HEK293 (cell line): ENCODE results near the gene TRPM2.

Experiments
- CTCF ChIA-PET: fragments of 350-600 bp; formaldehyde crosslinking; extraction: SDS; loops from one replicate; lab custom pipeline; 2021; ENCODE audit warnings: antibody characterized with exemption; lab: Yijun Ruan, JAX
- POLR2A ChIA-PET: fragments of 300-600 bp; formaldehyde crosslinking; extraction: SDS; loops from one replicate; lab custom pipeline; 2020; ENCODE audit warnings: antibody characterized with exemption, inconsistent platforms; lab: Yijun Ruan, JAX
- H3K27ac ChIP-seq: fragments of 200-500 bp; sonication (Bioruptor generic); 2 replicates; pipeline ENCODE4 v1.5.1; 2014; ENCODE audit warnings: low read depth, low read length, control low read depth, inconsistent platforms; ENCODE audit errors: extremely low read depth
- H3K36me3 ChIP-seq, 2 experiments: fragments of 200-500 bp in 1 of 2; sonication (Bioruptor generic) in 1 of 2; 1 replicate in 1 of 2; 2 replicates in 1 of 2; pipeline ENCODE4 v1.5.1; 2014 to 2017; ENCODE audit warnings: inconsistent platforms in 2 of 2, low read length in 2 of 2; ENCODE audit not compliant: control insufficient read depth in 2 of 2, insufficient read depth in 1 of 2
- H3K4me1 ChIP-seq: fragments of 200-500 bp; sonication (Bioruptor generic); 2 replicates; pipeline ENCODE4 v1.5.1; 2014; ENCODE audit warnings: mild to moderate bottlenecking, low read length, inconsistent platforms; ENCODE audit not compliant: control insufficient read depth, insufficient read depth
- H3K4me3 ChIP-seq: 2 replicates; pipeline ENCODE4 v1.5.1; 2011; ENCODE audit warnings: low read depth, mild to moderate bottlenecking, control low read depth, low read length, moderate library complexity
- H3K9me3 ChIP-seq: fragments of 200-500 bp; sonication (Bioruptor generic); 2 replicates; pipeline ENCODE4 v1.5.1; 2014; ENCODE audit warnings: low read depth, low read length, inconsistent platforms; ENCODE audit not compliant: control insufficient read depth, insufficient read depth
- EGR2 ChIP-seq: fragments of 450-650 bp; formaldehyde crosslinking; IDR thresholded peaks from 2 replicates; pipeline ENCODE4 v1.5.1; 2016; ENCODE audit warnings: low read depth, missing biosample characterization, missing genetic modification characterization
- GLIS2 ChIP-seq: fragments of 450-650 bp; formaldehyde crosslinking; IDR thresholded peaks from 2 replicates; pipeline ENCODE4 v1.5.1; 2016; ENCODE audit warnings: missing biosample characterization, missing genetic modification characterization
- INSM2 ChIP-seq: fragments of 450-650 bp; formaldehyde crosslinking; IDR thresholded peaks from 2 replicates; pipeline ENCODE4 v1.5.1; 2016; ENCODE audit warnings: missing biosample characterization, missing genetic modification characterization
- PATZ1 ChIP-seq: fragments of 450-650 bp; formaldehyde crosslinking; IDR thresholded peaks from 2 replicates; pipeline ENCODE4 v1.5.1; 2016; ENCODE audit warnings: missing biosample characterization, missing genetic modification characterization
- ZFHX2 ChIP-seq: fragments of 450-650 bp; formaldehyde crosslinking; conservative IDR thresholded peaks from 2 replicates; pipeline ENCODE4 v1.5.1; 2016; ENCODE audit warnings: missing biosample characterization, missing genetic modification characterization
- ZNF133 ChIP-seq: fragments of 450-650 bp; formaldehyde crosslinking; IDR thresholded peaks from 2 replicates; pipeline ENCODE4 v1.5.1; 2016; ENCODE audit warnings: missing biosample characterization, missing genetic modification characterization
- ZNF23 ChIP-seq: fragments of 450-650 bp; formaldehyde crosslinking; IDR thresholded peaks from 2 replicates; pipeline ENCODE4 v1.5.1; 2016; ENCODE audit warnings: missing biosample characterization, missing genetic modification characterization, borderline replicate concordance
- ZNF394 ChIP-seq: fragments of 450-650 bp; formaldehyde crosslinking; IDR thresholded peaks from 2 replicates; pipeline ENCODE4 v1.5.1; 2016; ENCODE audit warnings: missing biosample characterization, missing genetic modification characterization, mild to moderate bottlenecking, moderate library complexity, borderline replicate concordance
- ZNF423 ChIP-seq: fragments of 450-650 bp; formaldehyde crosslinking; IDR thresholded peaks from 2 replicates; pipeline ENCODE4 v1.5.1; 2016; ENCODE audit warnings: missing biosample characterization, missing genetic modification characterization
- ZNF639 ChIP-seq: fragments of 450-650 bp; formaldehyde crosslinking; IDR thresholded peaks from 2 replicates; pipeline ENCODE4 v1.5.1; 2016; ENCODE audit warnings: missing biosample characterization, missing genetic modification characterization
- ZNF76 ChIP-seq: fragments of 450-650 bp; formaldehyde crosslinking; IDR thresholded peaks from 2 replicates; pipeline ENCODE4; 2016; ENCODE audit warnings: low read depth, missing biosample characterization, missing genetic modification characterization, borderline replicate concordance
- ZNF837 ChIP-seq: fragments of 450-650 bp; formaldehyde crosslinking; IDR thresholded peaks from 2 replicates; pipeline ENCODE4 v1.5.1; 2016; ENCODE audit warnings: missing biosample characterization, missing genetic modification characterization
- TF ChIP-seq, protein P1 (sequence below): fragments of 450-650 bp; formaldehyde crosslinking; IDR thresholded peaks from 2 replicates; pipeline ENCODE4; 2016; ENCODE audit warnings: missing biosample characterization, missing genetic modification characterization

The TRPM2 gene

GRCh38 chr21:44365967-44366585 is 12.7 kb downstream of the TRPM2 start:
- no peaks in the 10 kb centered on the region for H3K9me3 ChIP-seq
- no peak for TF ChIP-seq ZNF23 (tag by site-specific recombination)
- 0 out of 2 replicates have a peak, but pooled peaks have one; percentile 1 for TF ChIP-seq ZNF133 (tag by site-specific recombination)
- ChIA-PET POLR2A (no interaction called here), CTCF (no interaction called here)
- H3K4me3 ChIP-seq = no peak overlapping the region
- H3K27ac ChIP-seq = no peak overlapping the region
- no peaks in the 10 kb centered on the region for H3K4me1 ChIP-seq
- H3K36me3 ChIP-seq = no peaks in the 10 kb centered on the region

DNA sequence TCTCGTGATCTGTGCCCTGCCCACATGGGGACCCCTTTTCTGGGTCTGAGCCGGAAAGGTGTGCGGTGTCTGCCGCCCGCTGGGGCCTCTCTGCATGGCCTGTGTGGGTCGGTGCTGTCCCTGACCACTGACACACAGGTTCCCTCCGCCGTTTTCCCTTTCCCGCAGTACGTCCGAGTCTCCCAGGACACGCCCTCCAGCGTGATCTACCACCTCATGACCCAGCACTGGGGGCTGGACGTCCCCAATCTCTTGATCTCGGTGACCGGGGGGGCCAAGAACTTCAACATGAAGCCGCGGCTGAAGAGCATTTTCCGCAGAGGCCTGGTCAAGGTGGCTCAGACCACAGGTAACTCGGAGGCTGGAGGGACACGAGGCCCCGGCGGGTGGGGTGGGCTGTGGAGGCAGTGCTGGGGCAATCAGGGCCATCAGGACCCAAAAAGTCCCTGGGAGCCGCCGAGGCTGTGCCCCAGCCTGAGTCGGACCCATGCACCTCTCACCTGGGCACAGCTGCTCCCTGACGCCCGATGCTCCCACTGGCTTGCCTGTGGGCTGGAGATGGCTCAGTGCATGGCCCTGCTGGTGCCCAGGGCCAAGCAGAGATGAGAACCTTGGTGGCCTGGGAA is 13.3 kb downstream of the TRPM2 start:
- ChIA-PET POLR2A (no interaction called here), CTCF (interaction anchor here (0.7 kb wide), 1 partner anchor 297 kb away, joined by 6 read pairs; no protein-coding TSS in a partner anchor)
- H3K4me1 ChIP-seq = no peaks in the 10 kb centered on the region
- TF ChIP-seq, protein P1, sequence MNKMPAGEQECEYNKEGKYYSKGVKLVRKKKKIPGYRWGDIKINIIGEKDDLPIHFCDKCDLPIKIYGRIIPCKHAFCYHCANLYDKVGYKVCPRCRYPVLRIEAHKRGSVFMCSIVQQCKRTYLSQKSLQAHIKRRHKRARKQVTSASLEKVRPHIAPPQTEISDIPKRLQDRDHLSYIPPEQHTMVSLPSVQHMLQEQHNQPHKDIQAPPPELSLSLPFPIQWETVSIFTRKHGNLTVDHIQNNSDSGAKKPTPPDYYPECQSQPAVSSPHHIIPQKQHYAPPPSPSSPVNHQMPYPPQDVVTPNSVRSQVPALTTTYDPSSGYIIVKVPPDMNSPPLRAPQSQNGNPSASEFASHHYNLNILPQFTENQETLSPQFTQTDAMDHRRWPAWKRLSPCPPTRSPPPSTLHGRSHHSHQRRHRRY (tag by site-specific recombination) = no peak
- TF ChIP-seq ZNF76 (tag by site-specific recombination) (no peak), ZNF639 (tag by site-specific recombination) (no peak), PATZ1 (tag by site-specific recombination) (no peak), ZNF837 (tag by site-specific recombination) (no peak)
- TF ChIP-seq, all 188 proteins: peak for 0
- no peak overlapping the region for H3K4me3 ChIP-seq
- H3K36me3 ChIP-seq = no peaks in the 10 kb centered on the region
- no peak overlapping the region for H3K27ac ChIP-seq
- H3K9me3 ChIP-seq = no peaks in the 10 kb centered on the region

GRCh38 chr21:44368711-44369446 is 15.5 kb downstream of the TRPM2 start:
- TF ChIP-seq PATZ1 (tag by site-specific recombination) (peak; percentile 43; the same call in 1 of the 2 replicates), ZNF394 (tag by site-specific recombination) (no peak), INSM2 (no peak), EGR2 (peak; percentile 68), GLIS2 (tag by site-specific recombination) (peak; percentile 69), ZFHX2 (tag by site-specific recombination) (peak; percentile 79), ZNF423 (peak; percentile 41; the same call in 1 of the 2 replicates)
- H3K27ac ChIP-seq = no peak overlapping the region
- no peaks in the 10 kb centered on the region for H3K9me3 ChIP-seq
- H3K36me3 ChIP-seq = no peaks in the 10 kb centered on the region
- POLR2A ChIA-PET = no interaction called here
- H3K4me3 ChIP-seq = no peak overlapping the region
- CTCF ChIA-PET = interaction anchor here (1.2 kb wide), 1 partner anchor 8 kb away, joined by 4 read pairs; no protein-coding TSS in a partner anchor
- no peaks in the 10 kb centered on the region for H3K4me1 ChIP-seq
